Measurements from ENCODE around the gene CYRIA. TPM values are rescaled to one million over a fixed set of nuclear protein-coding genes. Genes with fewer than 3 reads are reported as not detected.

CYRIA gene
- polyA plus RNA-seq, 1 experiment, result not detected

DNA sequence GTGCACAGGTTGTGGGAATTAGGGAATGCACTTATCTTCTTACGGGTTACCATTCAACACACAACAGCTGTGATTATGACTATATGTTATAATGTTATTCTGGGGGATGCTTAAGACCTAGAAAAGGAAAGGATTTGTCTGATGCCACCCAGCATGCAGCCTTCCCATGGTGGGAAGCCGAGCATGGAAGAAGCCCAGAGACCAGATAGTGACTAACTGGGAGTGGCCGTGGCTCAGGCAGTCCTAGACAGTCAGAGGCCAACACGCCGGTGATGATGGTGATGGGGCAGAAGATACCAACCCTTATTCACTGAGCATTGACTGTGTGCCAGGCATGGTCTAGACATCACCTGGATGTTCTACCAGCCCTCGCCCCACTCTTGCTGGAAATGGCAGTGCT, 35.9 kb downstream of the CYRIA start:
- TF ChIP-seq, protein P1, sequence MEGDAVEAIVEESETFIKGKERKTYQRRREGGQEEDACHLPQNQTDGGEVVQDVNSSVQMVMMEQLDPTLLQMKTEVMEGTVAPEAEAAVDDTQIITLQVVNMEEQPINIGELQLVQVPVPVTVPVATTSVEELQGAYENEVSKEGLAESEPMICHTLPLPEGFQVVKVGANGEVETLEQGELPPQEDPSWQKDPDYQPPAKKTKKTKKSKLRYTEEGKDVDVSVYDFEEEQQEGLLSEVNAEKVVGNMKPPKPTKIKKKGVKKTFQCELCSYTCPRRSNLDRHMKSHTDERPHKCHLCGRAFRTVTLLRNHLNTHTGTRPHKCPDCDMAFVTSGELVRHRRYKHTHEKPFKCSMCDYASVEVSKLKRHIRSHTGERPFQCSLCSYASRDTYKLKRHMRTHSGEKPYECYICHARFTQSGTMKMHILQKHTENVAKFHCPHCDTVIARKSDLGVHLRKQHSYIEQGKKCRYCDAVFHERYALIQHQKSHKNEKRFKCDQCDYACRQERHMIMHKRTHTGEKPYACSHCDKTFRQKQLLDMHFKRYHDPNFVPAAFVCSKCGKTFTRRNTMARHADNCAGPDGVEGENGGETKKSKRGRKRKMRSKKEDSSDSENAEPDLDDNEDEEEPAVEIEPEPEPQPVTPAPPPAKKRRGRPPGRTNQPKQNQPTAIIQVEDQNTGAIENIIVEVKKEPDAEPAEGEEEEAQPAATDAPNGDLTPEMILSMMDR (IDR thresholded peaks at IDR 0.05; ENCODE audit: insufficient read depth, low read depth, low read length), result no peak
- ChIA-PET POLR2A (no interaction called here), CTCF (no interaction called here)
- no peaks in the 10 kb centered on the region for H3K27me3 ChIP-seq (ENCODE audit: control insufficient read depth, insufficient read depth, low read length)
- no peaks in the 10 kb centered on the region for H3K36me3 ChIP-seq (ENCODE audit: control insufficient read depth, insufficient read depth, low read length)
- no peak overlapping the region for H3K4me3 ChIP-seq (ENCODE audit: low read depth, low read length)
- DNase-seq (ENCODE audit: low read depth), result no peak

DNA sequence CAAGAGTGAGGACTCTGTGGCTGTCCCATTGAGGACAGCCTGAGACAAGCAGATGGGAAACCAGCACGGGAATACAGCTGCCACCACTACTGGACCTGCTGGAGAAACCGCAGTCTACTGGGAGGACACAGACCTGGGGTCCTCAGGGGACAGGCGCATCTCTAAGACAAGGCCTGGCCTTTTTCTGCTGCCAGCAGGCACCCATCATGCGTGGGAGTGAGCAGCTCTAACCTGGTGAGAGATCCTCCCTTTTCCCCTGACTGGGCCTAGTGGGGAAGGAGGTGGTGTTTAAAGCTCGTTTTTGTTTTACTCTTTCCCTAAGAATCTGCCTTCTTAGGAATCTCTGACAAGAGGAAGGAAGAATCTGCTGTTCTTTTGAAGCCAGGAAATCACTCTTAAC, 36.6 kb downstream of the CYRIA start:
- no peak for DNase-seq (ENCODE audit: low read depth)
- no peaks in the 10 kb centered on the region for H3K27me3 ChIP-seq (ENCODE audit: control insufficient read depth, insufficient read depth, low read length)
- ChIA-PET POLR2A (no interaction called here), CTCF (no interaction called here)
- no peaks in the 10 kb centered on the region for H3K36me3 ChIP-seq (ENCODE audit: control insufficient read depth, insufficient read depth, low read length)
- TF ChIP-seq, protein P1 (IDR thresholded peaks at IDR 0.05; ENCODE audit: insufficient read depth, low read depth, low read length), result no peak
- no peak overlapping the region for H3K4me3 ChIP-seq (ENCODE audit: low read depth, low read length)

DNA sequence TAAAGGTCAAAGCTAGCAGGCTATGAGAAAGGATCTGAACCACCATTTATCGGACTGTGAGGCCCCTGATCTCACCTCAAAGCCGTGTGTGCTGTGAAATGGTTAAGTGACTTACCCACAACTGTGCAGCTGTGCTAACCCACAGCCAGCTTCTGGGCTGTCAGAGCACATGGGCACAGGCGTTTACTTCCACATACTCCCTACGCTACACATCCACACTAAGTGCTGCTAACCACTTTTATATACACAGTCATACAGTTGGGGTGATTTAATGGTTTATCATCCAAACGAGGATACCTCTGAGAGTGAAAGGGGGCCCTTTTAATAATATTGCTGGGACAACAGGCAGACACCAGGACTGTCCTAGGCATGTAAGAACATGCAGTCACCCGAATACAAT, 37.3 kb downstream of the CYRIA start:
- ChIA-PET CTCF (no interaction called here), POLR2A (no interaction called here)
- no peak overlapping the region for H3K4me3 ChIP-seq (ENCODE audit: low read depth, low read length)
- DNase-seq (ENCODE audit: low read depth), result no peak
- no peaks in the 10 kb centered on the region for H3K27me3 ChIP-seq (ENCODE audit: control insufficient read depth, insufficient read depth, low read length)
- TF ChIP-seq, protein P1 (IDR thresholded peaks at IDR 0.05; ENCODE audit: insufficient read depth, low read depth, low read length), result no peak
- H3K36me3 ChIP-seq (ENCODE audit: control insufficient read depth, insufficient read depth, low read length), result no peaks in the 10 kb centered on the region

DNA sequence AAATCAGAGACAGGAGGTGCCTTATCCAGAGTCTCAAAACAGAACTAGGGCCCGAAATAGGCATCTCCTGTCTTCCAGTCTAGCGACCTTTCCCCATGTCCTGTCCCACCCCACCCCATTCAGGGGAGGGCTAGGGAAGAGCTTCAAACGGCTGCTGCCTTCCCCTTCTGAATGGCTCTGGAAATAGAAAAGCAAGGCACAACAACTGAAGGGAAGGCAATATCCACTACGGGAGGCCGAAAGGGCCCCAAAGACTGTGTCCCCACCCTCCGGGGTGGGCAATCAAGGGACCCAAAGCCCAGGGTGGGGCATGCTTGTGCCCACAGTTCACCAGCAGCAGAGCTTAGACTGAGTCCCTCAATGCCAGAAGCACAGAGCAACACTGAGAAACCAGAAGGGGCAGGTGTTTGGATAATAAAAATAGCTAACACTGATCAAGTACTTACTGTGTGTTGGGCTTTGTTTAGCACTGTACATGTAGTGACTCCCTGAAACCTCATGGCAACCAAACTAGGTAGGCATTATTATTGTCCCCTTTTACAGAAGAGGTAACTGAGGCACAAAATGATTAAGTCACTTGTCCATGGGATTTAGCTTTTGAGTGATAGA, 38.5 kb downstream of the CYRIA start:
- DNase-seq (ENCODE audit: low read depth), result no peak
- ChIA-PET POLR2A (no interaction called here), CTCF (no interaction called here)
- no peaks in the 10 kb centered on the region for H3K27me3 ChIP-seq (ENCODE audit: control insufficient read depth, insufficient read depth, low read length)
- H3K36me3 ChIP-seq (ENCODE audit: control insufficient read depth, insufficient read depth, low read length), result no peaks in the 10 kb centered on the region
- H3K4me3 ChIP-seq (ENCODE audit: low read depth, low read length), result no peak overlapping the region
- TF ChIP-seq, protein P1 (IDR thresholded peaks at IDR 0.05; ENCODE audit: insufficient read depth, low read depth, low read length), result no peak

DNA sequence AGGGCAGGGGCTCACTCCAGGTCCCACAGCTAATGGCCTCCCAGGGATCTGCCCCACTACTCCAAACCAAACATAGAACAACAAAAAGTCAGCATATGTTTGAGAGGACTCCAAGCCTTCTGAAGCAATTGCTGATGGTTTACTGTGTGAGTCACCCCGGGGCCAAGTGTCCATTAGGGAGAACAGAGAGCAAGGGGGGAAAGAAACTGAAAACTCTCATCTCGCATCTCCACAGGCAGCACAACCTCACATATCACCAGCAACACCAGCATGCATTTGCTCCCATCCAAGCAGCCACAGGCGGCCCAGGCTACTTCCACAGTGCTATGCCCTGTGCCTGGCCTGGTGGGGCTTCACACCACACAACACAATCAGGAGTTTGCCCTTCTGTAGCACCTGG, 39.1 kb downstream of the CYRIA start:
- ChIA-PET POLR2A (no interaction called here), CTCF (no interaction called here)
- H3K27me3 ChIP-seq (ENCODE audit: control insufficient read depth, insufficient read depth, low read length), result no peaks in the 10 kb centered on the region
- H3K36me3 ChIP-seq (ENCODE audit: control insufficient read depth, insufficient read depth, low read length), result no peaks in the 10 kb centered on the region
- H3K4me3 ChIP-seq (ENCODE audit: low read depth, low read length), result no peak overlapping the region
- DNase-seq (ENCODE audit: low read depth), result no peak
- TF ChIP-seq, protein P1 (IDR thresholded peaks at IDR 0.05; ENCODE audit: insufficient read depth, low read depth, low read length), result no peak

Data from BJ (cell line).